ENCODE measurements around the gene KHDC3L. TPM values are rescaled to one million over a fixed set of nuclear protein-coding genes. Genes with fewer than 3 reads are reported as not detected.

KHDC3L gene
- total RNA-seq, 1 experiment from 2014 or later: not detected

DNA sequence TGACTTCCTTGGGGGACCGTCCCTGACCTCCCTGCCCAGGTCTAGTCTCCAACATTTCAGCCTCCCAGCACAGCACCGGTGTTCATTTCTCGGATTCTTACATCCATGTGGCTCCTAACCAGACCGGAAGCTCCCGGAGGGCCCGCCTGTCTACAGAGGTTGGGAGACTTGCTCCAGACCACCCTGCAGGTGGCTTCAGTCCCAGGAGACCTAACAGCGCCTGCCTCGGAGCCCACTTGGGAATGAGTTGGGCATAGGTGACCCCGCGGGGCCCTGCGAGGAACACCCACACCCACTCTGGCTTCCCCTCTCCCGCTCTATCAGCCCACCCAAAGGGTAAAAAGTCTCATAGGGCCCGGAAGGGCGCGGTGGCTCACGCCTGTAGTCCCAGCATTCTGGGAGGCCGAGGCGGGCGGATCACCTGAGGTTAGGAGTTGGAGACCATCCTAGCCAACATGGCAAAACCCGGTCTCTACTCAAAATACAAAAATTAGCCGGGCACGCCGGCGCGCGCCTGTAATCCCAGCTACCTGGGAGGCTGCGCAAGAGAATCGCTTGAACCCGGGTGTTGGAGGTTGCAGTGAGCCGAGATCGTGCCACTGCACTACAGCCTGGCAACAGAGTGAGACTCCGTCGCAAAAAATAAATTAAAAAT lies 13.8 kb upstream of the KHDC3L start:
- H3K4me1 ChIP-seq (ENCODE audit: insufficient read depth, low read length): no peaks in the 10 kb centered on the region
- ChIA-PET CTCF (no interaction called here), POLR2A (ENCODE audit: unreplicated experiment) (no interaction called here)
- H3K4me2 ChIP-seq (ENCODE audit: low read length): no peak overlapping the region
- H2AFZ ChIP-seq (ENCODE audit: low read length): no peak overlapping the region
- H3K79me2 ChIP-seq (ENCODE audit: low read length): no peaks in the 10 kb centered on the region
- no peaks in the 10 kb centered on the region for H3K9me2 ChIP-seq (replicated peaks; ENCODE audit: low read length)
- TF ChIP-seq EZH2 (IDR thresholded peaks at IDR 0.05; ENCODE audit: low read length, unreplicated experiment): no peak
- TF ChIP-seq, protein P1, sequence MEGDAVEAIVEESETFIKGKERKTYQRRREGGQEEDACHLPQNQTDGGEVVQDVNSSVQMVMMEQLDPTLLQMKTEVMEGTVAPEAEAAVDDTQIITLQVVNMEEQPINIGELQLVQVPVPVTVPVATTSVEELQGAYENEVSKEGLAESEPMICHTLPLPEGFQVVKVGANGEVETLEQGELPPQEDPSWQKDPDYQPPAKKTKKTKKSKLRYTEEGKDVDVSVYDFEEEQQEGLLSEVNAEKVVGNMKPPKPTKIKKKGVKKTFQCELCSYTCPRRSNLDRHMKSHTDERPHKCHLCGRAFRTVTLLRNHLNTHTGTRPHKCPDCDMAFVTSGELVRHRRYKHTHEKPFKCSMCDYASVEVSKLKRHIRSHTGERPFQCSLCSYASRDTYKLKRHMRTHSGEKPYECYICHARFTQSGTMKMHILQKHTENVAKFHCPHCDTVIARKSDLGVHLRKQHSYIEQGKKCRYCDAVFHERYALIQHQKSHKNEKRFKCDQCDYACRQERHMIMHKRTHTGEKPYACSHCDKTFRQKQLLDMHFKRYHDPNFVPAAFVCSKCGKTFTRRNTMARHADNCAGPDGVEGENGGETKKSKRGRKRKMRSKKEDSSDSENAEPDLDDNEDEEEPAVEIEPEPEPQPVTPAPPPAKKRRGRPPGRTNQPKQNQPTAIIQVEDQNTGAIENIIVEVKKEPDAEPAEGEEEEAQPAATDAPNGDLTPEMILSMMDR (conservative IDR thresholded peaks at IDR 0.05; ENCODE audit: low read depth, low read length): no peak
- no peak for TF ChIP-seq EZH2phosphoT487 (IDR thresholded peaks at IDR 0.05; ENCODE audit: borderline replicate concordance, low read length)
- H3F3A ChIP-seq (ENCODE audit: low read length, unreplicated experiment): no peaks in the 10 kb centered on the region
- intact Hi-C loops (cut with micrococcal nuclease): no loop called here
- H3K9me3 ChIP-seq (ENCODE audit: low read length): no peaks in the 10 kb centered on the region
- H3K27ac ChIP-seq (ENCODE audit: low read length): no peak overlapping the region
- DNase-seq: no peak
- H3K27me3 ChIP-seq (ENCODE audit: low read length): no peaks in the 10 kb centered on the region
- H4K20me1 ChIP-seq (ENCODE audit: low read length): no peaks in the 10 kb centered on the region
- H3K36me3 ChIP-seq (ENCODE audit: low read depth, low read length): no peaks in the 10 kb centered on the region
- no TSS peak for BruUV-seq (replicated peaks)
- ATAC-seq: no peak
- H3K4me3 ChIP-seq (ENCODE audit: low read length): no peak overlapping the region
- H3K9ac ChIP-seq (ENCODE audit: low read length): no peak overlapping the region

DNA sequence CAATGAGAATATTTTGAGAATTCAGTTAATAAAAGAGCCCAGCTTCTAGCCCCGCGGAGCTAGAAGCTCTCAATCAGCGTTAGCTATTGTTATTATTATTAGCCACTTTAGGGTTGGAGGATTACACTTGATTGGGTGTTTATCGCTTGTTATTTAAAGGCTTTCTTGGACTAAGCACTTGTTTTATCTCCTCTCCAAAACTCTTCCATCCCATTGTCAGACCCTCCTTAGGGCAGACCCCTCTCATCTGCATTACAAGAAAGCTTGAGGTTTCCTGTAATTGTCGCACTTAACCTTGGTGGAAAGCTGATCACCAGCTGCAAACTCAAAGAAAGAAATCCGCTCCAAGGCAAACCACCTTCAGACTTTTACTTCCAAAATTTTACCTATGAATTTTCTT lies 13.1 kb upstream of the KHDC3L start:
- ATAC-seq (no peak), DNase-seq (no peak)
- CTCF ChIA-PET: no interaction called here

More for the DNA sequence above, 13.1 kb upstream of the KHDC3L start:
- no peak overlapping the region for H3K4me3 ChIP-seq (ENCODE audit: low read length)
- no TSS peak for BruUV-seq (replicated peaks)
- no peaks in the 10 kb centered on the region for H3K36me3 ChIP-seq (ENCODE audit: low read depth, low read length)
- H3K79me2 ChIP-seq (ENCODE audit: low read length): no peaks in the 10 kb centered on the region
- POLR2A ChIA-PET (ENCODE audit: unreplicated experiment): no interaction called here
- no peaks in the 10 kb centered on the region for H3K4me1 ChIP-seq (ENCODE audit: insufficient read depth, low read length)
- no peaks in the 10 kb centered on the region for H3K9me3 ChIP-seq (ENCODE audit: low read length)
- H3F3A ChIP-seq (ENCODE audit: low read length, unreplicated experiment): no peaks in the 10 kb centered on the region
- no peaks in the 10 kb centered on the region for H4K20me1 ChIP-seq (ENCODE audit: low read length)
- no peak overlapping the region for H2AFZ ChIP-seq (ENCODE audit: low read length)
- intact Hi-C loops (cut with micrococcal nuclease): no loop called here
- TF ChIP-seq EZH2phosphoT487 (IDR thresholded peaks at IDR 0.05; ENCODE audit: borderline replicate concordance, low read length): no peak
- no peak for TF ChIP-seq EZH2 (IDR thresholded peaks at IDR 0.05; ENCODE audit: low read length, unreplicated experiment)
- TF ChIP-seq, protein P1 (conservative IDR thresholded peaks at IDR 0.05; ENCODE audit: low read depth, low read length): no peak
- H3K4me2 ChIP-seq (ENCODE audit: low read length): no peak overlapping the region
- H3K9me2 ChIP-seq (replicated peaks; ENCODE audit: low read length): no peaks in the 10 kb centered on the region
- no peaks in the 10 kb centered on the region for H3K27me3 ChIP-seq (ENCODE audit: low read length)
- no peak overlapping the region for H3K27ac ChIP-seq (ENCODE audit: low read length)
- H3K9ac ChIP-seq (ENCODE audit: low read length): no peak overlapping the region

All from PC-3 (cell line).